ENCODE measurements around the gene RNF103. TPM values are rescaled to one million over a fixed set of nuclear protein-coding genes. Genes with fewer than 3 reads are reported as not detected.

The RNF103 gene
- total and polyA plus RNA-seq, 7 donors = 11.1 to 45.6 (median 36.6) TPM

- DNase-seq = peak; percentile 76
- Histone ChIP-seq H3K27me3 (no peaks in the 10 kb centered on the region), H3K9me3 (no peaks in the 10 kb centered on the region), H3K4me3 (peak overlapping the region; percentile 84 to 88 (median 86)), H3K36me3 (peaks cover 0 to 18% (median 4%) of the 10 kb centered on the region in 4 donors), H3K4me1 (peaks cover 0 to 44% (median 35%) of the 10 kb centered on the region in 4 donors), H3K27ac (peak overlapping the region; percentile 95 to 97 (median 96))
- intact Hi-C loops (cut with DNase I) = loop anchor here (1.0 to 10.0 kb wide), 4 partner anchors 52 to 428 kb away; partner anchors contain the start of genes CHMP3, IMMT, KDM3A and MRPL35
- 0% methylated on average over 29 of the region's 29 CpGs for WGBS, 2 donors
- TF ChIP-seq POLR2AphosphoS5 (IDR thresholded peaks at IDR 0.05) (no peak), POLR2A (IDR thresholded peaks at IDR 0.05) (no peak), EP300 (IDR thresholded peaks at IDR 0.05) (no peak), CTCF (IDR thresholded peaks at IDR 0.05) (no peak)
These were observed 1.1 kb downstream of the RNF103 start for GRCh38 chr2:86622519-86623042.

GRCh38 chr2:86621280-86621943 lies 2.3 kb downstream of the RNF103 start:
- TF ChIP-seq POLR2A (IDR thresholded peaks at IDR 0.05) (no peak), POLR2AphosphoS5 (IDR thresholded peaks at IDR 0.05) (no peak), EP300 (IDR thresholded peaks at IDR 0.05) (no peak), CTCF (IDR thresholded peaks at IDR 0.05) (no peak)
- Histone ChIP-seq H3K27me3 (no peaks in the 10 kb centered on the region), H3K4me3 (peak overlapping the region; percentile 84 to 88 (median 86)), H3K4me1 (peaks cover 0 to 56% (median 41%) of the 10 kb centered on the region in 4 donors), H3K27ac (peak overlapping the region; percentile 95 to 97 (median 96)), H3K9me3 (no peaks in the 10 kb centered on the region), H3K36me3 (peaks cover 0 to 30% (median 4%) of the 10 kb centered on the region in 4 donors)
- no peak for DNase-seq
- WGBS, 2 donors = 4 to 12% methylated on average over 6 of the region's 6 CpGs
- intact Hi-C loops (cut with DNase I) = loop anchor here (5.0 to 10.0 kb wide), 2 partner anchors 179 to 427 kb away; partner anchors contain the start of genes IMMT, KDM3A and MRPL35

- Histone ChIP-seq H3K4me3 (no peak overlapping the region), H3K9me3 (no peaks in the 10 kb centered on the region), H3K27ac (peak overlapping the region in 1 of 4 donors; percentile 35), H3K27me3 (no peaks in the 10 kb centered on the region), H3K36me3 (peaks cover 3 to 64% (median 6%) of the 10 kb centered on the region in 4 donors), H3K4me1 (peaks cover 0 to 59% (median 39%) of the 10 kb centered on the region in 4 donors)
- no peak for TF ChIP-seq POLR2AphosphoS5 (IDR thresholded peaks at IDR 0.05)
- no peak for TF ChIP-seq POLR2A (IDR thresholded peaks at IDR 0.05)
- TF ChIP-seq EP300 (IDR thresholded peaks at IDR 0.05) = no peak
- TF ChIP-seq CTCF (IDR thresholded peaks at IDR 0.05) = no peak
- intact Hi-C loops (cut with DNase I) = no loop called here
- no peak for DNase-seq
These were observed 5.9 kb downstream of the RNF103 start for GRCh38 chr2:86617738-86618137.

- Histone ChIP-seq H3K4me3 (no peak overlapping the region), H3K27me3 (no peaks in the 10 kb centered on the region), H3K27ac (peak overlapping the region in 1 of 4 donors; percentile 35), H3K36me3 (peaks cover 3 to 64% (median 6%) of the 10 kb centered on the region in 4 donors), H3K4me1 (peaks cover 0 to 59% (median 39%) of the 10 kb centered on the region in 4 donors), H3K9me3 (no peaks in the 10 kb centered on the region)
- WGBS, 2 donors = 85 to 92% methylated on average over 3 of the region's 3 CpGs
- no peak for DNase-seq
- TF ChIP-seq POLR2AphosphoS5 (IDR thresholded peaks at IDR 0.05) = no peak
- no peak for TF ChIP-seq POLR2A (IDR thresholded peaks at IDR 0.05)
- TF ChIP-seq CTCF (IDR thresholded peaks at IDR 0.05) = no peak
- no peak for TF ChIP-seq EP300 (IDR thresholded peaks at IDR 0.05)
- intact Hi-C loops (cut with DNase I) = no loop called here
These were observed 6.5 kb downstream of the RNF103 start for GRCh38 chr2:86617153-86617552.
